A673 (cell line): ENCODE data around the gene SOD2. TPM values are rescaled to one million over a fixed set of nuclear protein-coding genes. Genes with fewer than 3 reads are reported as not detected.

Experiments
- BruUV-seq: library from RNA; stranded (reverse); fragments of 400-500 nt; replicated peaks from 2 replicates; lab custom pipeline; 2021; lab: Mats Ljungman, UMichigan
- CTCF ChIA-PET: fragments of 300-600 bp; sonication (Branson Sonifier 250); formaldehyde crosslinking; loops from one replicate; lab custom pipeline; 2022; ENCODE audit warnings: antibody characterized with exemption; lab: Charles Lee
- POLR2A ChIA-PET: fragments of 300-600 bp; sonication (Branson Sonifier 250); formaldehyde crosslinking; loops from one replicate; lab custom pipeline; 2022; ENCODE audit warnings: antibody characterized with exemption; ENCODE audit not compliant: low non-redundant PET; lab: Charles Lee
- DNase-seq: peaks from one replicate; pipeline ENCODE4 v3.0.0-alpha.2; 2015; ENCODE audit warnings: low spot score
- H3K27ac ChIP-seq: fragments of 200-600 bp; sonication (generic); 2 replicates; pipeline ENCODE4 v1.5.1; 2016; ENCODE audit warnings: mixed run types, low read depth, mild to moderate bottlenecking, mixed read lengths, antibody characterized with exemption, low read length; ENCODE audit not compliant: poor library complexity, severe bottlenecking
- H3K27me3 ChIP-seq: fragments of 200-600 bp; sonication (generic); replicated peaks from 2 replicates; pipeline ENCODE4 v1.6.1; 2017; ENCODE audit warnings: mixed run types, low read depth, mild to moderate bottlenecking, mixed read lengths, antibody characterized with exemption, low read length; ENCODE audit not compliant: insufficient read depth, poor library complexity
- H3K36me3 ChIP-seq: fragments of 200-600 bp; sonication (generic); 2 replicates; pipeline ENCODE4 v1.6.1; 2016; ENCODE audit warnings: mixed run types, mild to moderate bottlenecking, mixed read lengths, antibody characterized with exemption, low read length; ENCODE audit not compliant: insufficient read depth, poor library complexity, severe bottlenecking
- H3K4me1 ChIP-seq: fragments of 200-600 bp; sonication (generic); 2 replicates; pipeline ENCODE4 v1.6.1; 2017; ENCODE audit warnings: mixed run types, mild to moderate bottlenecking, mixed read lengths, antibody characterized with exemption, low read length; ENCODE audit not compliant: insufficient read depth, poor library complexity, severe bottlenecking
- H3K4me3 ChIP-seq: fragments of 200-600 bp; sonication (generic); 2 replicates; pipeline ENCODE4 v1.5.1; 2016; ENCODE audit warnings: low read depth, mixed run types, mild to moderate bottlenecking, mixed read lengths, low read length; ENCODE audit not compliant: poor library complexity, severe bottlenecking
- H3K9me3 ChIP-seq: fragments of 200-600 bp; sonication (generic); 2 replicates; pipeline ENCODE4 v1.6.1; 2016; ENCODE audit warnings: mixed run types, low read depth, mild to moderate bottlenecking, mixed read lengths, antibody characterized with exemption, low read length; ENCODE audit not compliant: poor library complexity, severe bottlenecking
- EZH2 ChIP-seq: fragments of 200-600 bp; sonication (generic); IDR thresholded peaks from 2 replicates; pipeline ENCODE4 v1.6.1; 2017; ENCODE audit warnings: borderline replicate concordance, low read depth, mild to moderate bottlenecking, mixed read lengths, antibody characterized with exemption, low read length; ENCODE audit not compliant: poor library complexity, severe bottlenecking
- intact Hi-C: fragments of 100-400 bp; cut with micrococcal nuclease; formaldehyde crosslinking; loops from one replicate; pipeline ENCODE4 v1.10.0; 2022; ENCODE audit not compliant: unreplicated experiment
- total RNA-seq: library from RNA; stranded (reverse); gene quantifications from 2 replicates; pipeline ENCODE4 v1.2.3, GENCODE V29; 2021
- TF ChIP-seq, protein P1 (sequence below): fragments of 300-800, 200-600 bp; sonication (generic); conservative IDR thresholded peaks from 2 replicates; pipeline ENCODE4 v1.5.1; 2017; ENCODE audit warnings: low read depth, mild to moderate bottlenecking, antibody characterized with exemption, low read length, moderate library complexity, mixed read lengths

The SOD2 gene
- total RNA-seq, 1 experiment from 2014 or later = 159 TPM

DNA sequence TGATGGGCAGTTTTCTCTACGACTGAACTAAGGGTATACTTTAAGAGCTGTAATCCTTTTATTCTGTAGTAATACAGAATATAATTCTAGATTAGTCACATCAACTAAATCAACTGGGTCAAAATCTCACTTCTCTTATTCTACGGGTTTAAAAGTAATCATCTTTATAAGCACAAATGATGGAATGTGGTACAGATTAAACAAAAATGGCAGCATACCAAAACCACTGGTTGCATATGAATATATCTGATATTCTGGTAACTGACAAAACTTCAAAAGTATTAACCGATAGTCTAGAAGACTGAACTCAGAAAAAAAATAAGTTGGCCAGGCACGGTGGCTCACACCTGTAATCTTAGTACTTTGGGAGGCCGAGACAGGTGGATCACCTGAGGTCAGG lies 7.0 kb downstream of the SOD2 start:
- POLR2A ChIA-PET = no interaction called here

DNA sequence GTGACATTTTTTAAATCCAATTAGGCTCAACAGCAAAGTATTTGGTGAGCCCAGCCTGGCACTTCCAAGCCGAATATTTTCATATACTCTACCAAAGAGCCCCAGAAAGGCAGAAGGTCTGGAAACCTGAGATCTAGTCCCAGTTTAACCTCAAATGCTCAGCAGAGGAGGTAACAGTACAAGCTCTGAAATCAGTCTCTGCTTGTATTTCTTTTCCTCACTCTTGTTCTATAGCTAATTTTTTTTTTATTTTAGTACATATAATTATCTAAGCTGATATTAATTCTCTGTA lies 9.1 kb downstream of the SOD2 start:
- Histone ChIP-seq H3K36me3 (peaks cover 49% of the 10 kb centered on the region), H3K4me3 (no peak overlapping the region), H3K4me1 (no peaks in the 10 kb centered on the region), H3K27ac (no peak overlapping the region), H3K27me3 (no peaks in the 10 kb centered on the region), H3K9me3 (no peaks in the 10 kb centered on the region)
- ChIA-PET POLR2A (no interaction called here), CTCF (no interaction called here)
- intact Hi-C loops = no loop called here
- TF ChIP-seq, protein P1, sequence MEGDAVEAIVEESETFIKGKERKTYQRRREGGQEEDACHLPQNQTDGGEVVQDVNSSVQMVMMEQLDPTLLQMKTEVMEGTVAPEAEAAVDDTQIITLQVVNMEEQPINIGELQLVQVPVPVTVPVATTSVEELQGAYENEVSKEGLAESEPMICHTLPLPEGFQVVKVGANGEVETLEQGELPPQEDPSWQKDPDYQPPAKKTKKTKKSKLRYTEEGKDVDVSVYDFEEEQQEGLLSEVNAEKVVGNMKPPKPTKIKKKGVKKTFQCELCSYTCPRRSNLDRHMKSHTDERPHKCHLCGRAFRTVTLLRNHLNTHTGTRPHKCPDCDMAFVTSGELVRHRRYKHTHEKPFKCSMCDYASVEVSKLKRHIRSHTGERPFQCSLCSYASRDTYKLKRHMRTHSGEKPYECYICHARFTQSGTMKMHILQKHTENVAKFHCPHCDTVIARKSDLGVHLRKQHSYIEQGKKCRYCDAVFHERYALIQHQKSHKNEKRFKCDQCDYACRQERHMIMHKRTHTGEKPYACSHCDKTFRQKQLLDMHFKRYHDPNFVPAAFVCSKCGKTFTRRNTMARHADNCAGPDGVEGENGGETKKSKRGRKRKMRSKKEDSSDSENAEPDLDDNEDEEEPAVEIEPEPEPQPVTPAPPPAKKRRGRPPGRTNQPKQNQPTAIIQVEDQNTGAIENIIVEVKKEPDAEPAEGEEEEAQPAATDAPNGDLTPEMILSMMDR = no peak
- no peak for TF ChIP-seq EZH2
- no TSS peak for BruUV-seq
- DNase-seq = no peak

More for the DNA sequence above, 7.0 kb downstream of the SOD2 start:
- Histone ChIP-seq H3K4me3 (no peak overlapping the region), H3K9me3 (no peaks in the 10 kb centered on the region), H3K27me3 (no peaks in the 10 kb centered on the region), H3K36me3 (peaks cover 46% of the 10 kb centered on the region), H3K27ac (no peak overlapping the region), H3K4me1 (no peaks in the 10 kb centered on the region)
- CTCF ChIA-PET = no interaction called here
- DNase-seq = no peak
- intact Hi-C loops = no loop called here
- BruUV-seq = no TSS peak
- TF ChIP-seq, protein P1 = no peak
- no peak for TF ChIP-seq EZH2

DNA sequence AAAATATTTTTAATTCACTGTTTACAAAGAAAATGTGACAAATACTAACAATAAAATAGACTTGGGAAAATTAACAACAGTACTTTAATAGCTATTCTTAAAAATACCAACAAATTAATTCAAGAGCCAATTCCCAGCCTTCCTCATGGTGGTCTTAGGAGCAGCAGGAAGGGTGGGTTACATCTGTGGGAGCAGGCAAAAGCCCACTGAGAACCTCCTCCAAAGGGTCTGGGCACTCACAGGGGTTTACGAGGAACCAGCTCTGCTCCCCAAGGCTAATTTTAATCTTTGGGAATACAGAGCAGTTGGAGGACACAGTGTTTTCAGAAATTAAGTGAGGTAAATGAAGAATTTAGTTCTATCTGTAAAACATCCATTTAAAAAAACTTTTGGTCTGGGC lies 10.2 kb downstream of the SOD2 start:
- no peaks in the 10 kb centered on the region for H3K9me3 ChIP-seq
- no peaks in the 10 kb centered on the region for H3K27me3 ChIP-seq
- CTCF ChIA-PET = no interaction called here
- intact Hi-C loops = no loop called here
- no peak overlapping the region for H3K4me3 ChIP-seq
- no peak overlapping the region for H3K27ac ChIP-seq
- BruUV-seq = no TSS peak
- POLR2A ChIA-PET = no interaction called here
- no peaks in the 10 kb centered on the region for H3K4me1 ChIP-seq
- no peak for DNase-seq
- no peak for TF ChIP-seq EZH2
- TF ChIP-seq, protein P1 = no peak
- peaks cover 51% of the 10 kb centered on the region for H3K36me3 ChIP-seq
